ENCODE data around the gene PLSCR4.

The PLSCR4 gene

GRCh38 chr3:146187334-146187950, 63.5 kb downstream of the PLSCR4 start:
- H3K9ac ChIP-seq (ENCODE audit: low read depth, low read length): no peak overlapping the region
- no peak overlapping the region for H3K4me3 ChIP-seq (ENCODE audit: low read length)
- 69% methylated on average over 2 of the region's 2 CpGs for WGBS
- H3K27ac ChIP-seq (ENCODE audit: low read depth, low read length): no peak overlapping the region
- no peaks in the 10 kb centered on the region for H3K9me3 ChIP-seq (ENCODE audit: insufficient read depth, low read depth, low read length)
- no peaks in the 10 kb centered on the region for H3K36me3 ChIP-seq (ENCODE audit: insufficient read depth, low read length)
- H3K27me3 ChIP-seq (ENCODE audit: insufficient read depth, low read length): no peaks in the 10 kb centered on the region
- H3K4me1 ChIP-seq (ENCODE audit: insufficient read depth, low read length): no peaks in the 10 kb centered on the region

GRCh38 chr3:146184241-146185015, 66.5 kb downstream of the PLSCR4 start:
- no peaks in the 10 kb centered on the region for H3K9me3 ChIP-seq (ENCODE audit: insufficient read depth, low read depth, low read length)
- no peaks in the 10 kb centered on the region for H3K27me3 ChIP-seq (ENCODE audit: insufficient read depth, low read length)
- H3K4me3 ChIP-seq (ENCODE audit: low read length): no peak overlapping the region
- H3K9ac ChIP-seq (ENCODE audit: low read depth, low read length): no peak overlapping the region
- H3K36me3 ChIP-seq (ENCODE audit: insufficient read depth, low read length): no peaks in the 10 kb centered on the region
- 88% methylated on average over 1 of the region's 2 CpGs for WGBS
- H3K27ac ChIP-seq (ENCODE audit: low read depth, low read length): no peak overlapping the region
- no peaks in the 10 kb centered on the region for H3K4me1 ChIP-seq (ENCODE audit: insufficient read depth, low read length)

GRCh38 chr3:146181216-146181615, 69.7 kb downstream of the PLSCR4 start:
- no peaks in the 10 kb centered on the region for H3K9me3 ChIP-seq (ENCODE audit: insufficient read depth, low read depth, low read length)
- 95% methylated on average over 5 of the region's 5 CpGs for WGBS
- H3K36me3 ChIP-seq (ENCODE audit: insufficient read depth, low read length): no peaks in the 10 kb centered on the region
- no peak overlapping the region for H3K27ac ChIP-seq (ENCODE audit: low read depth, low read length)
- no peak overlapping the region for H3K9ac ChIP-seq (ENCODE audit: low read depth, low read length)
- H3K4me1 ChIP-seq (ENCODE audit: insufficient read depth, low read length): no peaks in the 10 kb centered on the region
- H3K27me3 ChIP-seq (ENCODE audit: insufficient read depth, low read length): no peaks in the 10 kb centered on the region
- H3K4me3 ChIP-seq (ENCODE audit: low read length): no peak overlapping the region

GRCh38 chr3:146180376-146180775, 70.5 kb downstream of the PLSCR4 start:
- Histone ChIP-seq H3K9ac (ENCODE audit: low read depth, low read length) (no peak overlapping the region), H3K36me3 (ENCODE audit: insufficient read depth, low read length) (no peaks in the 10 kb centered on the region), H3K27ac (ENCODE audit: low read depth, low read length) (no peak overlapping the region), H3K4me3 (ENCODE audit: low read length) (no peak overlapping the region), H3K4me1 (ENCODE audit: insufficient read depth, low read length) (no peaks in the 10 kb centered on the region), H3K27me3 (ENCODE audit: insufficient read depth, low read length) (no peaks in the 10 kb centered on the region), H3K9me3 (ENCODE audit: insufficient read depth, low read depth, low read length) (no peaks in the 10 kb centered on the region)
- WGBS: 93% methylated on average over 6 of the region's 6 CpGs

- no peaks in the 10 kb centered on the region for H3K27me3 ChIP-seq (ENCODE audit: insufficient read depth, low read length)
- no peaks in the 10 kb centered on the region for H3K9me3 ChIP-seq (ENCODE audit: insufficient read depth, low read depth, low read length)
- no peak overlapping the region for H3K4me3 ChIP-seq (ENCODE audit: low read length)
- no peaks in the 10 kb centered on the region for H3K4me1 ChIP-seq (ENCODE audit: insufficient read depth, low read length)
- H3K36me3 ChIP-seq (ENCODE audit: insufficient read depth, low read length): no peaks in the 10 kb centered on the region
- WGBS: 91% methylated on average over 4 of the region's 6 CpGs
- no peak overlapping the region for H3K27ac ChIP-seq (ENCODE audit: low read depth, low read length)
- H3K9ac ChIP-seq (ENCODE audit: low read depth, low read length): no peak overlapping the region
Observed at GRCh38 chr3:146178006-146178689, 72.8 kb downstream of the PLSCR4 start.

- Histone ChIP-seq H3K9ac (ENCODE audit: low read depth, low read length) (no peak overlapping the region), H3K4me1 (ENCODE audit: insufficient read depth, low read length) (no peaks in the 10 kb centered on the region), H3K27ac (ENCODE audit: low read depth, low read length) (no peak overlapping the region), H3K36me3 (ENCODE audit: insufficient read depth, low read length) (no peaks in the 10 kb centered on the region), H3K4me3 (ENCODE audit: low read length) (no peak overlapping the region), H3K9me3 (ENCODE audit: insufficient read depth, low read depth, low read length) (no peaks in the 10 kb centered on the region), H3K27me3 (ENCODE audit: insufficient read depth, low read length) (no peaks in the 10 kb centered on the region)
- 94% methylated on average over 1 of the region's 1 CpG for WGBS
Observed at GRCh38 chr3:146177519-146177918, 73.4 kb downstream of the PLSCR4 start.

- 91% methylated on average over 3 of the region's 3 CpGs for WGBS
- no peak overlapping the region for H3K9ac ChIP-seq (ENCODE audit: low read depth, low read length)
- H3K27ac ChIP-seq (ENCODE audit: low read depth, low read length): no peak overlapping the region
- no peaks in the 10 kb centered on the region for H3K9me3 ChIP-seq (ENCODE audit: insufficient read depth, low read depth, low read length)
- no peaks in the 10 kb centered on the region for H3K4me1 ChIP-seq (ENCODE audit: insufficient read depth, low read length)
- H3K27me3 ChIP-seq (ENCODE audit: insufficient read depth, low read length): no peaks in the 10 kb centered on the region
- H3K36me3 ChIP-seq (ENCODE audit: insufficient read depth, low read length): no peaks in the 10 kb centered on the region
- H3K4me3 ChIP-seq (ENCODE audit: low read length): no peak overlapping the region
Observed at GRCh38 chr3:146177072-146177471, 73.8 kb downstream of the PLSCR4 start.

GRCh38 chr3:146172586-146172985, 78.3 kb downstream of the PLSCR4 start:
- H3K9ac ChIP-seq (ENCODE audit: low read depth, low read length): no peak overlapping the region
- H3K27me3 ChIP-seq (ENCODE audit: insufficient read depth, low read length): no peaks in the 10 kb centered on the region
- no peaks in the 10 kb centered on the region for H3K4me1 ChIP-seq (ENCODE audit: insufficient read depth, low read length)
- 93% methylated on average over 1 of the region's 1 CpG for WGBS
- no peaks in the 10 kb centered on the region for H3K9me3 ChIP-seq (ENCODE audit: insufficient read depth, low read depth, low read length)
- H3K27ac ChIP-seq (ENCODE audit: low read depth, low read length): no peak overlapping the region
- H3K4me3 ChIP-seq (ENCODE audit: low read length): no peak overlapping the region
- no peaks in the 10 kb centered on the region for H3K36me3 ChIP-seq (ENCODE audit: insufficient read depth, low read length)

- H3K27me3 ChIP-seq (ENCODE audit: insufficient read depth, low read length): no peaks in the 10 kb centered on the region
- H3K4me1 ChIP-seq (ENCODE audit: insufficient read depth, low read length): 0 out of 2 replicates have a peak, but pooled peaks cover 1% of the 10 kb centered on the region
- H3K9ac ChIP-seq (ENCODE audit: low read depth, low read length): no peak overlapping the region
- H3K9me3 ChIP-seq (ENCODE audit: insufficient read depth, low read depth, low read length): no peaks in the 10 kb centered on the region
- no CpG with 5 or more reads among the region's 1 CpG for WGBS
- H3K36me3 ChIP-seq (ENCODE audit: insufficient read depth, low read length): no peaks in the 10 kb centered on the region
- no peak overlapping the region for H3K27ac ChIP-seq (ENCODE audit: low read depth, low read length)
- H3K4me3 ChIP-seq (ENCODE audit: low read length): no peak overlapping the region
Observed at GRCh38 chr3:146170591-146170990, 80.3 kb downstream of the PLSCR4 start.

- no peak overlapping the region for H3K9ac ChIP-seq (ENCODE audit: low read depth, low read length)
- no peaks in the 10 kb centered on the region for H3K36me3 ChIP-seq (ENCODE audit: insufficient read depth, low read length)
- no peak overlapping the region for H3K27ac ChIP-seq (ENCODE audit: low read depth, low read length)
- no peak overlapping the region for H3K4me3 ChIP-seq (ENCODE audit: low read length)
- H3K9me3 ChIP-seq (ENCODE audit: insufficient read depth, low read depth, low read length): no peaks in the 10 kb centered on the region
- 0 out of 2 replicates have a peak, but pooled peaks cover 8% of the 10 kb centered on the region for H3K4me1 ChIP-seq (ENCODE audit: insufficient read depth, low read length)
- WGBS: 92% methylated on average over 1 of the region's 1 CpG
- H3K27me3 ChIP-seq (ENCODE audit: insufficient read depth, low read length): no peaks in the 10 kb centered on the region
Observed at GRCh38 chr3:146169891-146170290, 81.0 kb downstream of the PLSCR4 start.

- H3K9ac ChIP-seq (ENCODE audit: low read depth, low read length): no peak overlapping the region
- H3K36me3 ChIP-seq (ENCODE audit: insufficient read depth, low read length): no peaks in the 10 kb centered on the region
- no peaks in the 10 kb centered on the region for H3K9me3 ChIP-seq (ENCODE audit: insufficient read depth, low read depth, low read length)
- peaks cover 10% of the 10 kb centered on the region; the same call in 1 of the 2 replicates for H3K27me3 ChIP-seq (ENCODE audit: insufficient read depth, low read length)
- no peak overlapping the region for H3K4me3 ChIP-seq (ENCODE audit: low read length)
- WGBS: 79% methylated on average over 3 of the region's 3 CpGs
- H3K4me1 ChIP-seq (ENCODE audit: insufficient read depth, low read length): peaks cover 13% of the 10 kb centered on the region; the same call in 1 of the 2 replicates
- H3K27ac ChIP-seq (ENCODE audit: low read depth, low read length): no peak overlapping the region
Observed at GRCh38 chr3:146166826-146167225, 84.1 kb downstream of the PLSCR4 start.
